ENCODE measurements around the gene CASKIN2. TPM values are rescaled to one million over a fixed set of nuclear protein-coding genes. Genes with fewer than 3 reads are reported as not detected.

The CASKIN2 gene
- total and polyA plus RNA-seq, 2 of the 4 experiments (the other 2 are of a cell fraction) = 2.9 to 6.9 TPM

- no peak overlapping the region for H2AFZ ChIP-seq (replicated peaks; ENCODE audit: low read length, poor library complexity)
- in situ Hi-C loops (cut with MboI; ENCODE audit: low sequenced_read_pairs) (no loop called here), intact Hi-C loops (cut with micrococcal nuclease) (no loop called here), dilution Hi-C loops (cut with HindIII; ENCODE audit: low sequenced_read_pairs, unreplicated experiment) (no loop called here)
- ATAC-seq (ENCODE audit: low read depth) (no peak), DNase-seq (no peak)
- H3K9me1 ChIP-seq (ENCODE audit: insufficient read depth, low read length) = peaks cover 8% of the 10 kb centered on the region; the same call in 1 of the 2 replicates
- no peak overlapping the region for H3K4ac ChIP-seq (ENCODE audit: low read depth, low read length)
- BruUV-seq (replicated peaks) = no TSS peak
- ChIA-PET CTCF (interaction anchor here (0.5 to 0.6 kb wide), 2 partner anchors 31 to 52 kb away, joined by 3 read pairs; no protein-coding TSS in a partner anchor), POLR2A (ENCODE audit: unreplicated experiment) (interaction anchor here (1.0 kb wide), 1 partner anchor 25 kb away, joined by 3 read pairs; the partner anchor contains the start of gene TMEM94)
- no peak overlapping the region for H3K4me2 ChIP-seq (ENCODE audit: low read depth, low read length)
- no peak overlapping the region for H3K9ac ChIP-seq (ENCODE audit: low read depth, low read length)
- H3K27me3 ChIP-seq (ENCODE audit: control insufficient read depth, insufficient read depth, low read length) = no peaks in the 10 kb centered on the region
- H2BK20ac ChIP-seq (ENCODE audit: low read depth, low read length) = no peak overlapping the region
- H3K18ac ChIP-seq (ENCODE audit: low read depth, low read length) = no peak overlapping the region
- WGBS, 2 experiments (ENCODE audit: extremely low coverage in 2 of 2, insufficient read length in 1 of 2) = 80% methylated on average over 3 of the region's 13 CpGs; no CpG with 5 or more reads in 1 of the 2 experiments
- no peak for TF ChIP-seq SMC3 (IDR thresholded peaks at IDR 0.05; ENCODE audit: low read depth, low read length)
- TF ChIP-seq MAZ (IDR thresholded peaks at IDR 0.05; ENCODE audit: borderline replicate concordance, low read depth, low read length) = no peak
- no peak for TF ChIP-seq FOS (IDR thresholded peaks at IDR 0.05; ENCODE audit: low read depth, low read length)
- no peak for TF ChIP-seq ELK1 (IDR thresholded peaks at IDR 0.05; ENCODE audit: borderline replicate concordance, low read depth, low read length)
- no peak for TF ChIP-seq CHD1 (IDR thresholded peaks at IDR 0.05; ENCODE audit: low read depth, low read length)
- no peak for TF ChIP-seq MXI1 (IDR thresholded peaks at IDR 0.05; ENCODE audit: borderline replicate concordance, low read depth, low read length)
- TF ChIP-seq CTCF (conservative IDR thresholded peaks at IDR 0.05; ENCODE audit: low read depth, low read length) = no peak
- TF ChIP-seq MAFK (IDR thresholded peaks at IDR 0.05; ENCODE audit: low read depth, low read length) = no peak
- TF ChIP-seq RFX5 (IDR thresholded peaks at IDR 0.05; ENCODE audit: low read depth, low read length) = no peak
- no peak for TF ChIP-seq USF2 (IDR thresholded peaks at IDR 0.05; ENCODE audit: low read depth, low read length)
- H3K4me1 ChIP-seq (ENCODE audit: control insufficient read depth, insufficient read depth, low read length) = peaks cover 5% of the 10 kb centered on the region
- H4K20me1 ChIP-seq (ENCODE audit: insufficient read depth, low read length) = peaks cover 29% of the 10 kb centered on the region
- no peak overlapping the region for H2BK15ac ChIP-seq (ENCODE audit: low read depth, low read length)
- no peak overlapping the region for H2AK9ac ChIP-seq (replicated peaks; ENCODE audit: low read depth, low read length, poor library complexity)
- no peak overlapping the region for H3K56ac ChIP-seq (ENCODE audit: extremely low read depth, insufficient read depth, low read length)
- no peak overlapping the region for H3K14ac ChIP-seq (replicated peaks; ENCODE audit: low read depth, low read length)
- H2BK120ac ChIP-seq (ENCODE audit: low read depth, low read length) = no peak overlapping the region
- H3K36me3 ChIP-seq (ENCODE audit: control insufficient read depth, insufficient read depth, low read length) = peaks cover 3% of the 10 kb centered on the region; the same call in 1 of the 2 replicates
- no peak overlapping the region for H3K23ac ChIP-seq (ENCODE audit: low read depth, low read length)
- H3K27ac ChIP-seq (ENCODE audit: insufficient read depth, low read length) = no peak overlapping the region
- H3K79me1 ChIP-seq (ENCODE audit: low read depth in 1 of 2, low read length in 2 of 2) = peaks cover 20 to 49% of the 10 kb centered on the region in 2 experiments
- no peak overlapping the region for H4K5ac ChIP-seq (ENCODE audit: low read depth, low read length)
- H3K9me3 ChIP-seq (ENCODE audit: control insufficient read depth, insufficient read depth, low read length) = no peaks in the 10 kb centered on the region
- H3K4me3 ChIP-seq (ENCODE audit: insufficient read depth, low read depth, low read length) = no peak overlapping the region
- no peak overlapping the region for H4K8ac ChIP-seq (ENCODE audit: low read depth in 2 of 2, low read length in 2 of 2)
- H2AK5ac ChIP-seq (ENCODE audit: low read depth, low read length) = no peak overlapping the region
- H4K91ac ChIP-seq (ENCODE audit: insufficient read depth, low read depth, low read length) = no peak overlapping the region
- H2BK5ac ChIP-seq (ENCODE audit: low read depth, low read length, poor library complexity, severe bottlenecking) = no peak overlapping the region
Observed at GRCh38 chr17:75481194-75482068, 33.9 kb downstream of the CASKIN2 start.

All from IMR-90 (cell line).